KOPT-K1 (cell line): Measurements from ENCODE around the gene SIAH3.

Experiments used
- H3K27ac ChIP-seq: fragments of 200-600 bp; sonication (generic); 2 replicates; pipeline ENCODE4 v1.5.1; 2016; ENCODE audit warnings: antibody characterized with exemption, mild to moderate bottlenecking, low read depth, low read length; ENCODE audit not compliant: poor library complexity, severe bottlenecking
- H3K36me3 ChIP-seq: fragments of 200-600 bp; sonication (generic); 2 replicates; pipeline ENCODE4 v1.5.1; 2017; ENCODE audit warnings: antibody characterized with exemption, mild to moderate bottlenecking, low read length, moderate library complexity; ENCODE audit not compliant: insufficient read depth
- H3K9me3 ChIP-seq: fragments of 200-600 bp; sonication (generic); 2 replicates; pipeline ENCODE4 v1.5.1; 2017; ENCODE audit warnings: antibody characterized with exemption, low read length, mild to moderate bottlenecking; ENCODE audit not compliant: insufficient read depth, poor library complexity, severe bottlenecking

The SIAH3 gene

GRCh38 chr13:45784755-45785675 lies 66.5 kb downstream of the SIAH3 start:
- Histone ChIP-seq H3K9me3 (no peaks in the 10 kb centered on the region), H3K36me3 (no peaks in the 10 kb centered on the region), H3K27ac (no peak overlapping the region)

GRCh38 chr13:45783346-45784043 lies 68.1 kb downstream of the SIAH3 start:
- H3K27ac ChIP-seq = no peak overlapping the region
- no peaks in the 10 kb centered on the region for H3K36me3 ChIP-seq
- no peaks in the 10 kb centered on the region for H3K9me3 ChIP-seq

- H3K27ac ChIP-seq = no peak overlapping the region
- H3K36me3 ChIP-seq = no peaks in the 10 kb centered on the region
- no peaks in the 10 kb centered on the region for H3K9me3 ChIP-seq
These were observed 69.1 kb downstream of the SIAH3 start for GRCh38 chr13:45782327-45783045.

GRCh38 chr13:45781553-45782326 lies 69.8 kb downstream of the SIAH3 start:
- Histone ChIP-seq H3K36me3 (no peaks in the 10 kb centered on the region), H3K27ac (no peak overlapping the region)

GRCh38 chr13:45779901-45780300 lies 71.7 kb downstream of the SIAH3 start:
- no peak overlapping the region for H3K27ac ChIP-seq
- H3K36me3 ChIP-seq = no peaks in the 10 kb centered on the region

More at GRCh38 chr13:45781553-45782326, 69.8 kb downstream of the SIAH3 start:
- no peaks in the 10 kb centered on the region for H3K9me3 ChIP-seq

GRCh38 chr13:45778882-45779281 lies 72.7 kb downstream of the SIAH3 start:
- Histone ChIP-seq H3K9me3 (no peaks in the 10 kb centered on the region), H3K27ac (no peak overlapping the region), H3K36me3 (no peaks in the 10 kb centered on the region)

More at GRCh38 chr13:45779901-45780300, 71.7 kb downstream of the SIAH3 start:
- no peaks in the 10 kb centered on the region for H3K9me3 ChIP-seq

- no peaks in the 10 kb centered on the region for H3K9me3 ChIP-seq
- no peaks in the 10 kb centered on the region for H3K36me3 ChIP-seq
- no peak overlapping the region for H3K27ac ChIP-seq
These were observed 74.8 kb downstream of the SIAH3 start for GRCh38 chr13:45776748-45777147.

- Histone ChIP-seq H3K36me3 (no peaks in the 10 kb centered on the region), H3K27ac (no peak overlapping the region), H3K9me3 (no peaks in the 10 kb centered on the region)
These were observed 76.1 kb downstream of the SIAH3 start for GRCh38 chr13:45775401-45775963.

- Histone ChIP-seq H3K9me3 (no peaks in the 10 kb centered on the region), H3K27ac (no peak overlapping the region), H3K36me3 (no peaks in the 10 kb centered on the region)
These were observed 77.6 kb downstream of the SIAH3 start for GRCh38 chr13:45773944-45774343.

GRCh38 chr13:45773236-45773635 lies 78.3 kb downstream of the SIAH3 start:
- Histone ChIP-seq H3K27ac (no peak overlapping the region), H3K9me3 (no peaks in the 10 kb centered on the region), H3K36me3 (no peaks in the 10 kb centered on the region)

GRCh38 chr13:45770886-45771285 lies 80.7 kb downstream of the SIAH3 start:
- no peaks in the 10 kb centered on the region for H3K9me3 ChIP-seq
- no peak overlapping the region for H3K27ac ChIP-seq
- no peaks in the 10 kb centered on the region for H3K36me3 ChIP-seq

GRCh38 chr13:45768656-45769479 lies 82.7 kb downstream of the SIAH3 start:
- Histone ChIP-seq H3K27ac (no peak overlapping the region), H3K36me3 (no peaks in the 10 kb centered on the region), H3K9me3 (no peaks in the 10 kb centered on the region)

- no peaks in the 10 kb centered on the region for H3K36me3 ChIP-seq
- H3K9me3 ChIP-seq = no peaks in the 10 kb centered on the region
- no peak overlapping the region for H3K27ac ChIP-seq
These were observed 86.1 kb downstream of the SIAH3 start for GRCh38 chr13:45765464-45765863.
